ENCODE results near the gene CST9.

CST9 gene

DNA sequence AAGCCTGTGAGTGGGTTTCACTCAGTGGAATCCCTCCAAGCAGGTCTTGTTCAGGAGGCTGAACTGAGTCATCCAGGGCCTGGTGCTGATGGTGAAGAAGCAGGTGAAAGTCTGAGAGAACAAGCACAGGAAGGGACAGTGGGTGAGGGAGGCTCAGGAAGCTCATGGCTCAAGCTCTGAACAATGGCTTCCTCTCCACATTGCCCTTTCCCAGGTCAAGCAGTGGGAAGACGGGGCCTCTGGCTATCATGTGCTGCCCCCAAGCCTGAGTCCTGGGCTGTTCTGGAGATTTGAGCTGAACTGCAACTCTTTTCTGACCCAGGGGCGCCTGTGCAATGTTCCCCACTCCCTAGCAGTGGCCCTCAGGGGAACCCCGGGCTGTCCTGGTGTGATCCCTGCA, 40.8 kb downstream of the CST9 start:
- H3K4me1 ChIP-seq (ENCODE audit: insufficient read depth, low read length) = no peaks in the 10 kb centered on the region
- H3K9ac ChIP-seq (ENCODE audit: low read depth, low read length) = no peak overlapping the region
- no peak overlapping the region for H2AFZ ChIP-seq (ENCODE audit: low read depth, low read length)
- no peak for DNase-seq
- H3K27ac ChIP-seq (ENCODE audit: low read length) = no peak overlapping the region
- no peaks in the 10 kb centered on the region for H4K20me1 ChIP-seq (ENCODE audit: insufficient read depth, low read length)
- H3K4me3 ChIP-seq (ENCODE audit: low read depth in 1 of 2, low read length in 2 of 2) = no peak overlapping the region
- no peaks in the 10 kb centered on the region for H3K79me2 ChIP-seq (ENCODE audit: insufficient read depth, low read length)
- peaks cover 12% of the 10 kb centered on the region for H3K27me3 ChIP-seq (ENCODE audit: insufficient read depth, low read length, poor library complexity)
- no peak for TF ChIP-seq EZH2 (IDR thresholded peaks at IDR 0.05; ENCODE audit: borderline replicate concordance, low read depth, low read length, severe bottlenecking)
- TF ChIP-seq, protein P1, sequence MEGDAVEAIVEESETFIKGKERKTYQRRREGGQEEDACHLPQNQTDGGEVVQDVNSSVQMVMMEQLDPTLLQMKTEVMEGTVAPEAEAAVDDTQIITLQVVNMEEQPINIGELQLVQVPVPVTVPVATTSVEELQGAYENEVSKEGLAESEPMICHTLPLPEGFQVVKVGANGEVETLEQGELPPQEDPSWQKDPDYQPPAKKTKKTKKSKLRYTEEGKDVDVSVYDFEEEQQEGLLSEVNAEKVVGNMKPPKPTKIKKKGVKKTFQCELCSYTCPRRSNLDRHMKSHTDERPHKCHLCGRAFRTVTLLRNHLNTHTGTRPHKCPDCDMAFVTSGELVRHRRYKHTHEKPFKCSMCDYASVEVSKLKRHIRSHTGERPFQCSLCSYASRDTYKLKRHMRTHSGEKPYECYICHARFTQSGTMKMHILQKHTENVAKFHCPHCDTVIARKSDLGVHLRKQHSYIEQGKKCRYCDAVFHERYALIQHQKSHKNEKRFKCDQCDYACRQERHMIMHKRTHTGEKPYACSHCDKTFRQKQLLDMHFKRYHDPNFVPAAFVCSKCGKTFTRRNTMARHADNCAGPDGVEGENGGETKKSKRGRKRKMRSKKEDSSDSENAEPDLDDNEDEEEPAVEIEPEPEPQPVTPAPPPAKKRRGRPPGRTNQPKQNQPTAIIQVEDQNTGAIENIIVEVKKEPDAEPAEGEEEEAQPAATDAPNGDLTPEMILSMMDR (IDR thresholded peaks at IDR 0.05; ENCODE audit: borderline replicate concordance, extremely low read depth, low read length, poor library complexity, severe bottlenecking) = no peak
- no peak overlapping the region for H3K4me2 ChIP-seq (ENCODE audit: insufficient read depth, low read length)
- no peaks in the 10 kb centered on the region for H3K36me3 ChIP-seq (ENCODE audit: insufficient read depth, low read length)
- ATAC-seq (ENCODE audit: insufficient read depth, low read depth) = no peak
- peaks cover 8% of the 10 kb centered on the region for H3K9me3 ChIP-seq (ENCODE audit: insufficient read depth, low read length, severe bottlenecking)

DNA sequence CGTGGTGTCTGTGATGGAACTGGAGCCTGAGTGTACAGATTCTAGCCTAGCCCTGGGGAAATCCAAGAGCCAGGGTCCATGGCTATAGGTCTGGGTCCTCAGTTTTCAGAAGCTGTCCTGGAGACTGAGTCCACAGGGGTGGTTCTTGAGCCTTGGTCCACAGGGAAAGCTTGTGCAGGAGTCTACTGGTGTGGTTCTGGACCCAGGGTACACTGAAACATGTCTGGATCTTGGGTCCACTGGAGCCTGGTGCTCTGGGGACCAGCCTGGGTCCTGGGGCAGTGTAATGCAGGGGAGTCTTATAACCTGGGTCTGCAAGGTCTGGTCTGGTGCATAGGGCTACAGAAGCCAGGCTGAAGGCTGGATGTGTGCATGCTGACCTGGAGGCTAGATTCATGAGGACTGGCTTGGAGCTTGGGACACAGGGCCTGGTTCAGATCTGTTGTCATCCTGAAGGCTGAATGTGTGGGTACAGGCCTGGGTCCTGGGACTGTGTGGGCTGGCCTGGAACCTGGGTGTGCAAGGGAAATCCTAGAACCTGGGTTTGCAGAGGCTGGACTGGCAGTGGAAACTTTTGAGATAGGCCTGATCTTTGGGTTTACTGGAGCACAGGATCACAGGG, 42.9 kb downstream of the CST9 start:
- Histone ChIP-seq H3K4me3 (ENCODE audit: low read depth in 1 of 2, low read length in 2 of 2) (no peak overlapping the region), H3K79me2 (ENCODE audit: insufficient read depth, low read length) (no peaks in the 10 kb centered on the region), H3K4me2 (ENCODE audit: insufficient read depth, low read length) (no peak overlapping the region), H3K4me1 (ENCODE audit: insufficient read depth, low read length) (no peaks in the 10 kb centered on the region), H2AFZ (ENCODE audit: low read depth, low read length) (no peak overlapping the region), H4K20me1 (ENCODE audit: insufficient read depth, low read length) (no peaks in the 10 kb centered on the region), H3K9me3 (ENCODE audit: insufficient read depth, low read length, severe bottlenecking) (peaks cover 8% of the 10 kb centered on the region), H3K9ac (ENCODE audit: low read depth, low read length) (no peak overlapping the region), H3K27me3 (ENCODE audit: insufficient read depth, low read length, poor library complexity) (peaks cover 8% of the 10 kb centered on the region), H3K27ac (ENCODE audit: low read length) (no peak overlapping the region), H3K36me3 (ENCODE audit: insufficient read depth, low read length) (no peaks in the 10 kb centered on the region)
- TF ChIP-seq, protein P1 (IDR thresholded peaks at IDR 0.05; ENCODE audit: borderline replicate concordance, extremely low read depth, low read length, poor library complexity, severe bottlenecking) = no peak
- TF ChIP-seq EZH2 (IDR thresholded peaks at IDR 0.05; ENCODE audit: borderline replicate concordance, low read depth, low read length, severe bottlenecking) = no peak
- no peak for ATAC-seq (ENCODE audit: insufficient read depth, low read depth)
- DNase-seq = no peak

DNA sequence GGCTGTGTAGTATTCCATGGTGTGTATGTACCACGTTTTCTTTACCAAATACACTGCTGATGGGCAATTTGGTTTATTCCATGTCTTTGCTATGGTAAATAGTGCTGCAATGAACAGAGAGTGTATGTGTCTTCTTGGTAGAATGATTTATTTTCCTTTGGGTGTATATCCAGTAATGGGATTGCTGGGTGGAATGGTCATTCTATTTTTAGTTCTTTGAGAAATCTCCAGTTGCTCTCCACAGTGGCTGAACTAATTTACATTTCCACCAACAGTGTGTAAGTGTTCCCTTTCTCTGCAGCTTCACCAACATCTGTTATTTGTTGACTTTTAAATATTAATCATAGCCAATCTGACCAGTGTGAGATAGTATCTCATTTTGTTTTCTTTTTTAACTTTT, 51.3 kb downstream of the CST9 start:
- 0 out of 2 replicates have a peak, but pooled peaks cover 7% of the 10 kb centered on the region for H4K20me1 ChIP-seq (ENCODE audit: insufficient read depth, low read length)
- H3K27me3 ChIP-seq (ENCODE audit: insufficient read depth, low read length, poor library complexity) = peaks cover 16% of the 10 kb centered on the region
- TF ChIP-seq, protein P1 (IDR thresholded peaks at IDR 0.05; ENCODE audit: borderline replicate concordance, extremely low read depth, low read length, poor library complexity, severe bottlenecking) = no peak
- no peak for TF ChIP-seq EZH2 (IDR thresholded peaks at IDR 0.05; ENCODE audit: borderline replicate concordance, low read depth, low read length, severe bottlenecking)
- ATAC-seq (ENCODE audit: insufficient read depth, low read depth) = no peak
- H3K9me3 ChIP-seq (ENCODE audit: insufficient read depth, low read length, severe bottlenecking) = no peaks in the 10 kb centered on the region
- DNase-seq = no peak
- H2AFZ ChIP-seq (ENCODE audit: low read depth, low read length) = no peak overlapping the region
- no peaks in the 10 kb centered on the region for H3K4me1 ChIP-seq (ENCODE audit: insufficient read depth, low read length)
- no peaks in the 10 kb centered on the region for H3K36me3 ChIP-seq (ENCODE audit: insufficient read depth, low read length)
- H3K9ac ChIP-seq (ENCODE audit: low read depth, low read length) = no peak overlapping the region
- no peak overlapping the region for H3K27ac ChIP-seq (ENCODE audit: low read length)
- H3K4me3 ChIP-seq (ENCODE audit: low read depth in 1 of 2, low read length in 2 of 2) = no peak overlapping the region
- H3K4me2 ChIP-seq (ENCODE audit: insufficient read depth, low read length) = no peak overlapping the region
- no peaks in the 10 kb centered on the region for H3K79me2 ChIP-seq (ENCODE audit: insufficient read depth, low read length)

All from DND-41 (cell line).